T47D (cell line): ENCODE results near the gene TMTC1.

Experiments
- DNase-seq, 2 experiments: peaks; one replicate each; pipeline versions ENCODE4 v3.0.0 to v3.0.0-alpha.2; 2011 to 2012; ENCODE audit warnings: low read depth in 1 of 2, low spot score in 1 of 2
- JUND ChIP-seq: IDR thresholded peaks from 2 replicates; pipeline ENCODE4 v1.6.1; 2012; ENCODE audit warnings: low read depth
- in situ Hi-C: cut with HindIII; loops from 2 replicates; pipeline ENCODE4 v1.10.0; 2016; ENCODE audit warnings: low sequenced_read_pairs, low pct_unique_long_range_greater_than_20kb

The TMTC1 gene

DNA sequence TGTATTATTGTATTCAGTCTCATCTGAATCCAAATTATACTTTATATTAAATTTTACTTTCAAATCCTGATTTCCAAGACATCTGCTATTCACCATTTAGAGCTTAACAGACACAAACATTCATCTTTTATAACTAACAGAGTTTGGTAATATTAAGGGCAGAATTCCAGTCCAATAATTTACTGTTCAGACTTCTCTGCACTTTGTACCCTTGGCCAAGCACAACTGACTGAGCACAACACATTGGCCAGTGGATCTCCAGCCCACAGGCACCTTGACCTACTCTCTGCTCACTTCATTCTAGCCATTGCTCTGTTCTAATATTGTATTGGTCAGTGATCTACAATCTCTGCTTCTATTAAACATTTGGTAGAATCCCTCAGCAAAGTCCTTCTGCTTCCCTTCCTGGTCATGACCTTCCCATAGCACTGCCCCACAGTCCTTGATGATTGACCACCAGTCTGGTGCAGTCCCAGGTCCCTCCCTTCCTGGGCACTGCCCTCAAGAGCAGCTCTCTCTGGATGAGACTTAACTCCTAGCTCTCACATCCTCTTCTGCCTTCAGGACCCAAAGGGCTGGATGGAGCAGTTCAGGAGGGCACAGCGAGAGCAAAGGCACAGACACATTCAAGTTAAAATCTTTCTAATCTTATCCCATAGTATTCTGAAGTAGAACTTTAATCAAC is 188.5 kb downstream of the TMTC1 start:
- TF ChIP-seq JUND, result no peak
- DNase-seq, result no peak
- in situ Hi-C loops, result no loop called here

DNA sequence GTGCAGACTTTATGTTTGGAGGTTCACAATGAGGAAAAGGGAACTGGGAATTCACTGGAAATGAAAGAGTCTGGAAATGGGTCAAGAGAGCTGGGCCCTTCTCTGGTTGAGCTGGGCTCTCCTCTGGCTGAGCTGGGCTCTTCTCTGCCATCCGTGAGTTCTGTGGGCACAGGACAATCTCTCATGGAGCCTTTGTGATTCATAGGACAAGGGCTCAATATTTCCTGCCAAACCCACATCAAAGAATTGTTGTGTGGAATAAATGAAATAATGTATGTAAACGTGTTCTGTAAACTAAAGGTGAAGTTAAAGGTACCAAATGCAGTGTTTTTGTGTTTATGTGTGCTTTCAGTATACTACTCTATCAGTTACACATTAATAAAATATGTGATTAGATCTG is 190.7 kb downstream of the TMTC1 start:
- no peak for DNase-seq
- no peak for TF ChIP-seq JUND
- in situ Hi-C loops, result no loop called here

DNA sequence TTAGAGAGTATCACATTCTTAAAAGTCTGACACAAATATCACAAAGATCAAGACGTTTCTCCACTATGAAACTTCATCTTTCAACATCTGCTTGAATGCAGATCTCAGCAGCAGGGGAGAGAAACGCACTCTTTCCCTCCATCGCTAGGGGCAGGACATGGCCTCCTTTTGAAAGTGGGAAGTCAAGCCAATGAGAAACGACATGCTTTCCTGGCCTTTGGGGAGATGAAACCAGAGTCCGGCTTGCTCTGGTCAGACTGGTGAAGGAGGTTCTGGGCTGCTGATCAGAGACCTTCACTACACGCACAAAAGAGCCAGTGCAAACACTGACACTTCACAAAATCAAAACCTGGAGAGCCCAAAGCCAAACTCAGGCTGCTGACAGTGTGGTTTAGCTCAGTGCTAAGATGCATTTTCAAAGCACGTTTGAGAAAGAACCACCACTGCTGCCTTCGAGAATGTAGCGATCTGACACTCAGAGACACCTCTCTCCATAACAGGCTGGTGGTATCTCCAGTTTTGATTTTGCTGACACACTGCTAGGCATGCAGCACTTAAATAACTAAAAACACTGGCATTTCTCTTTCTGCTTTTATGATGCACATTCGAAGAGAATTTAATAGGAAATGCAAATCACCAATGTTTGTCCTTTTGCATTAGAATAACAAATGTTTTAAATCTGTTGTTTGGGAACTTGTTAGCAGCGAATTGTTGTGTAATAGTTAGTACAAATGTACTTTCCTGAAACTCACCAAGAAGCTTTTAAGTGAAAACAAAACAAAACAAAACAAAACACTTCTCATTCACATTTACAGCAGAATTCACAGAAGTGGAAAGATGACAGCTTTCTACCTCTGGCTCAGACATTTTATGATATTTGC is 192.4 kb downstream of the TMTC1 start:
- no peak for TF ChIP-seq JUND
- in situ Hi-C loops, result no loop called here
- DNase-seq, result peak in 1 of 2 experiments; percentile 47

DNA sequence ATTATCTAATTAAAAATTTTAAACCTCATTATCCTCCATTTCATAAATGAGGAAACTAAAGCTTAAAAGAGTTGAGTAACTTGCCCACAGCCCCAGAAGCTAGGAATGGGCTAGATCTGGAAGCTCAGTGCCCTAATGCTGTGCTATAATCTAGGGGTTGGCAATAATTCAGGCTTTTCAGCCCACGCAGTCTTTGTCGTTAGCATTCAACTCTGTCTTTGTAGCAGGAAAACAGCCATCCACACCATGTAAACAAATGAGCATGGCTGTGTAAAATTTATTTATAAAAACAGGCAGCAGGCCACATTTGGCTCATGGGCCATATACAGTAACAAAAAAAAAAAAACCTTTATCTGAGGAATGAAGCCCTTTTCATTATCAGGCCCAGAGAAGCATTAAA is 193.9 kb downstream of the TMTC1 start:
- no peak for TF ChIP-seq JUND
- in situ Hi-C loops, result no loop called here
- DNase-seq, result no peak

DNA sequence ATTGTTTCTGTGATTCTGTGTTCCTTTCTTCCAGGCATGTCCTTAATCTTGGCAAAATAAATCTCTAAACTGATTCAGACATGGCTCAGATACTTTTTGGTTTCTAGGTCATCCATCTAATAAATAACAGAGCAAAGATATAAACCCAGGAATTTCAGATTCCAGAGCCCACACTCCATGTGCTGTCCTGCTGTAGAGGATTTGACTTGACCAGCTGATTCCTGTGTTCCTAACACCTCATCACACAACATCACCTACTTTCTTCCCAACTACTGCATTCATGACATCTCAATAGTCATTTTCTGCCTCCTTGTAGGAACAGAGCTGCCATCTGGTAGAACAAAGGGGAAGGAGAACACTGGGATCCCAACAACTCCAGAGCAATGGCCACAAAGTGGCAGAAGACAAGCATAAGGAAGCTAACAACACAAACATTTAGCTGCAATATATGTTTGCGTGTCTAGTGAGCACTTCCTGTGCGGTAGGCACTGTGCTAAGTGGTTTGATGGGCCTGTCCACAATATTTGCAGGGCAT is 194.4 kb downstream of the TMTC1 start:
- in situ Hi-C loops, result no loop called here
- no peak for DNase-seq
- no peak for TF ChIP-seq JUND

DNA sequence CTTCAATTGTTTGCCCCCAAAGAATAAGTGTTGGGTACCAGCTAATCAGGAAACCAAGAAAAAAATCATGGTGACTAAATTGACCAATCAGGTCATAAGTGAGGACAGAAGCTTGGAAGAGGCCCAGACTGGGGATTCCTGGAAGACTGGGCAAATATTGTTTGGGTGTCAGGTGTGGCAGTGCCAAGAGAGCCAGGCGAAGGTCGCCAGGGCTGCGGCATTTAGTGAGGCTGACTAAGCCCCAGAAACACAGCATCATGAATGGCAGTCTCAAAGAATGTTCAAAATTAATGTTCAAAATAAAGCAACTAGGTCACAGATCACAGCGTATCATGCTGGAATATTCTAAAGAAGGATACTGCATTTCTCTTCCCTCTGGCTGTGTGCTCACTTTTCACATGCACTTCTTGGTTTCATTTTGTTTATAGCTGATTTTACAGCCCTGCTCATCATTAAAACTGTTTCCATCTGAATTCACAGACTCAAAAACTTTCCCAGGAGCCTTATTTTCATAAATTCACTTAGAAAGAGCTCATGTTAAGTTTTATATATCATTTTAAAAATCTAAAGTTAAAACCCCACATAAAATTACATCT is 201.0 kb downstream of the TMTC1 start:
- peak in 1 of 2 experiments; percentile 16 for DNase-seq
- in situ Hi-C loops, result no loop called here
- no peak for TF ChIP-seq JUND

- no peak for DNase-seq
- in situ Hi-C loops, result no loop called here
- TF ChIP-seq JUND, result no peak
Measured at GRCh38 chr12:29582146-29582545, 201.6 kb downstream of the TMTC1 start.

DNA sequence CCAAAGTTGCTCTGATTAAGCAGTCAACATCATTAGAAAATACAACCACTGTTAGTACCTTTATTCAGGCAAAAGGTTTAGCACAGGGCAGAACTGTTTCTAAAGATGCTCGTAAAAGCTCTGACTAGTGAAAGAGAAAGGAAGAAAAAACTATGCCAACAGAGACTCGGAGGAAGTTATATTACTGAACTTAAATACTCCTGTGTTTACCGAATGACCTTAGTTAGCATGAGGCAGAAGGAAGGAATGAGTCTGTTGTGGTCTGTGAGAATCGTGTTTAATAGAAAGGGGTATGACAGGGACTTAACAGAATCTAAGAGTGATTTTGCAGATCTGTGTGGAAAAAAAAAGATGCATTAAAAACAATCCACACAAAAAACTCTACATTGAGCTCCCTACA is 202.1 kb downstream of the TMTC1 start:
- no peak for DNase-seq
- no peak for TF ChIP-seq JUND
- in situ Hi-C loops, result no loop called here

DNA sequence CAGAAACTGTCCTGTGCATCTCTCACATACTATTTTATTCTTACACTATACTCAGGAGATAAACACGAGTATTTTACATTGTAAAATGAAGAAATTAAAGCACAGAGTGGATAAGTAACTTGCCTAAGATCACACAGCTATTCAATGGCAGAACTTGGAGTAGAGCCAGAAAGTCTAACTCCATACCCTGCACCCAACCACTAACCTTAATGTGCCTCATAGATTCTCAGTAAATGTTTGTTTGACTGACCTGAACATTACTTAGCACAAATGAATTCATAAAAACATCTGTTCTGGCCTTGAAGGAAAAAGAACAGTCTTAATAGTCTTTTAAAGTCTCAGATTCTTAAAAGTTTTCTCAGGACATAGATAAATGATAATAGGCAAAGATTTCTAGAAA is 202.8 kb downstream of the TMTC1 start:
- no peak for TF ChIP-seq JUND
- in situ Hi-C loops, result no loop called here

GRCh38 chr12:29578731-29579130 is 205.0 kb downstream of the TMTC1 start:
- in situ Hi-C loops, result no loop called here
- DNase-seq, result no peak
- no peak for TF ChIP-seq JUND

More for the DNA sequence above, 202.8 kb downstream of the TMTC1 start:
- no peak for DNase-seq

GRCh38 chr12:29578070-29578469 is 205.7 kb downstream of the TMTC1 start:
- DNase-seq, result no peak
- in situ Hi-C loops, result no loop called here

GRCh38 chr12:29574500-29574899 is 209.2 kb downstream of the TMTC1 start:
- in situ Hi-C loops, result no loop called here
- DNase-seq, result no peak
- no peak for TF ChIP-seq JUND

More at GRCh38 chr12:29578070-29578469, 205.7 kb downstream of the TMTC1 start:
- no peak for TF ChIP-seq JUND

DNA sequence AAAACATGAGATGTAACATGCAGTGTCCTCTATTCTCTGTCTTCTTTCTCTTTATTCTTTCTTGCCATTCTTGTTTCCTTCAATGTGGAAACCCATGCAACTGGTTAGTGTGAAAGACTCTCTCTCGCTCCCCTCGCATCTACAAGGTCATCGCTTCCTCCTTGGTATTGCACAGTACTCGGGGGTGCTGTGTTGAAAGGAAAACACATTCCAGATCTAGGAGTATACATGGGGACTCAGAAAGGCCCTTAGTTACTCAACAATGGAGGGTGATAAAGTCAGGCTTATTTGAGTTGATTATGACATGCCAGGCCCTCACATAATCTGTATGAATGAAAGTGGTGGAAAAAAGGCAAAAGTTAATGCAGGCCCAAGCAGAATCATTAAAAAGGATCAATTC is 210.8 kb downstream of the TMTC1 start:
- no peak for TF ChIP-seq JUND
- in situ Hi-C loops, result no loop called here

More for the DNA sequence above, 210.8 kb downstream of the TMTC1 start:
- no peak for DNase-seq
